Body of pancreas (tissue), 4 donors: ENCODE data around the gene ASB8. TPM values are rescaled to one million over a fixed set of nuclear protein-coding genes. Genes with fewer than 3 reads are reported as not detected.
A peak's percentile ranks its signal among the peaks of the same experiment; 100 is the strongest.
"Not testable (repeated sequence)": the region's sequence is repeated elsewhere in the genome, so short reads cannot be mapped to it uniquely, and the experiment has no call there.

Experiments
- ATAC-seq: fragments of 150-250 bp; one replicate; pipeline ENCODE4 v1.9.1; 2016
- DNase-seq, 4 donors: peaks; one replicate each; pipeline ENCODE4 v3.0.0-alpha.2; 2019
- H3K27ac ChIP-seq, 4 donors: fragments of 200-600 bp; sonication (generic); 1 replicate in 3 of 4; 2 replicates in 1 of 4; pipeline versions ENCODE4 v1.5.1 to v1.6.1; 2016 to 2019; ENCODE audit warnings: mild to moderate bottlenecking in 1 of 4, mixed read lengths in 1 of 4, moderate library complexity in 1 of 4
- H3K27me3 ChIP-seq, 2 donors: fragments of 200-600 bp; sonication (generic); one replicate each; pipeline ENCODE4 v1.6.0; 2016; ENCODE audit warnings: mild to moderate bottlenecking in 1 of 2
- H3K36me3 ChIP-seq, 2 donors: fragments of 200-600 bp; sonication (generic); replicated peaks in 1 of 2; 2 replicates each; pipeline ENCODE4 v1.5.1; 2016; ENCODE audit warnings: low read depth in 2 of 2; ENCODE audit not compliant: insufficient read depth in 1 of 2
- H3K4me1 ChIP-seq: fragments of 200-600 bp; sonication (generic); one replicate; pipeline ENCODE4 v1.6.0; 2016
- H3K4me3 ChIP-seq, 2 donors: fragments of 200-600 bp; sonication (generic); 1 replicate in 1 of 2; 2 replicates in 1 of 2; pipeline ENCODE4 v1.5.1; 2016 to 2019
- H3K9me3 ChIP-seq, 3 donors: fragments of 200-600 bp; sonication (generic); 1 replicate in 2 of 3; 2 replicates in 1 of 3; pipeline ENCODE4 v1.5.1; 2016
- POLR2A ChIP-seq, 3 donors: fragments of 450-650 bp; IDR thresholded peaks; one replicate each; pipeline ENCODE4 v1.6.1; 2016; ENCODE audit warnings: antibody characterized with exemption in 3 of 3, mild to moderate bottlenecking in 2 of 3
- WGBS, 2 donors: methylation state at CpG; one replicate each; pipeline ENCODE4 v1.1.5; 2017; 5-methylcytosine and 5-hydroxymethylcytosine counted together
- intact Hi-C: fragments of 100-400 bp; cut with DNase I; formaldehyde crosslinking; loops from one replicate; pipeline ENCODE4 v1.15.1; 2023
- total RNA-seq, 2 donors: library from RNA; depleted of rRNA; stranded (reverse); fragments of >200 nt; gene quantifications; one replicate each; pipeline ENCODE4 v1.1.0, GENCODE V29; 2016
- TF ChIP-seq, protein P1 (sequence below), 7 experiments: fragments of 450-650 bp in 4 of 7; fragments of 200-600 bp in 3 of 7; sonication (generic) in 3 of 7; IDR thresholded peaks; one replicate each; pipeline ENCODE4 v1.5.1; 2016 to 2019; ENCODE audit warnings: antibody characterized with exemption in 7 of 7

The ASB8 gene
- total RNA-seq, 2 donors from 2014 or later = 27.2 to 33.0 TPM

DNA sequence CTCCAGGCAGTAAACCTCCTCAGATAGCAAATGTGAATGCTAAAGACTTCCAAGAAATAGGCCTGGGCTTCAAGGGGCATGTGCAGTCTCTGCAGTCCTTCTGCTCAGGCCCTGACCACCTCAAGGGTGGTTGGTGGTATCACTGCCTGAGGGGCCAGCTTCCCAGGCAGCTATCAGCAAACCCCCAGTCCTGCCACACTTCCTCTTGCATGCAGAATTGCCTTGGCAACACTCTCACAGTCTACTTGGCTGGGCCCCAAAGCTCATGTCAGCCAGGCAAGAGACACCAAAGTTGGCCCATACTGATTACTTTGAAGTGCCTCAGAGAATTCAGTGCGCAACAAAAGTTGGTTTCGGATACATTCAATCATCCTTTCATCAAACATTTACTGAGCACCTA is 3.5 kb upstream of the ASB8 start:
- WGBS, 2 donors = 55 to 67% methylated on average over 2 of the region's 2 CpGs
- H3K36me3 ChIP-seq = no peaks in the 10 kb centered on the region
- H3K27me3 ChIP-seq = no peaks in the 10 kb centered on the region
- no peaks in the 10 kb centered on the region for H3K9me3 ChIP-seq
- intact Hi-C loops = no loop called here
- ATAC-seq (no peak), DNase-seq (peak in 1 of 4 donors; percentile 14)
- no peak overlapping the region for H3K27ac ChIP-seq
- H3K4me1 ChIP-seq = peaks cover 6% of the 10 kb centered on the region
- TF ChIP-seq, protein P1, sequence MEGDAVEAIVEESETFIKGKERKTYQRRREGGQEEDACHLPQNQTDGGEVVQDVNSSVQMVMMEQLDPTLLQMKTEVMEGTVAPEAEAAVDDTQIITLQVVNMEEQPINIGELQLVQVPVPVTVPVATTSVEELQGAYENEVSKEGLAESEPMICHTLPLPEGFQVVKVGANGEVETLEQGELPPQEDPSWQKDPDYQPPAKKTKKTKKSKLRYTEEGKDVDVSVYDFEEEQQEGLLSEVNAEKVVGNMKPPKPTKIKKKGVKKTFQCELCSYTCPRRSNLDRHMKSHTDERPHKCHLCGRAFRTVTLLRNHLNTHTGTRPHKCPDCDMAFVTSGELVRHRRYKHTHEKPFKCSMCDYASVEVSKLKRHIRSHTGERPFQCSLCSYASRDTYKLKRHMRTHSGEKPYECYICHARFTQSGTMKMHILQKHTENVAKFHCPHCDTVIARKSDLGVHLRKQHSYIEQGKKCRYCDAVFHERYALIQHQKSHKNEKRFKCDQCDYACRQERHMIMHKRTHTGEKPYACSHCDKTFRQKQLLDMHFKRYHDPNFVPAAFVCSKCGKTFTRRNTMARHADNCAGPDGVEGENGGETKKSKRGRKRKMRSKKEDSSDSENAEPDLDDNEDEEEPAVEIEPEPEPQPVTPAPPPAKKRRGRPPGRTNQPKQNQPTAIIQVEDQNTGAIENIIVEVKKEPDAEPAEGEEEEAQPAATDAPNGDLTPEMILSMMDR (IDR thresholded peaks at IDR 0.05) = no peak
- no peak for TF ChIP-seq POLR2A (IDR thresholded peaks at IDR 0.05)
- no peak overlapping the region for H3K4me3 ChIP-seq

DNA sequence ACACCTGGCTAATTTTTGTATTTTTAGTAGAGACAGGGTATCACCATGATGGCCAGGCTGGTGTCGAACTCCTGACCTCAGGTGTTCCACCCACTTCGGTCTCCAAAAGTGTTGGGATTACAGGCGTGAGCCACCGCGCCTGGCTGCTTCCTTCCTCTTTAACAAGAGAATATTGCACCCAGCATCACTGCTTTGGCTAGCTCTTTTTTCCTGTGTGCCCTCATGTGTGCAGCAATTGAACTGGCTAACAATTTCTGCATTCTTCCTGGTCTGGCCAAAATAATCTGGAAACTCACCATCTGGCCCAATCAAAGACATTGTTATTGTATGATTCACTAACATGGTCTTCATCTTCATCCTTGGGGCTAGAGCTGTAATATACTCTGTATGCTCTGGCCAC is 2.7 kb upstream of the ASB8 start:
- WGBS, 2 donors = 70 to 85% methylated on average over 5 of the region's 5 CpGs
- Histone ChIP-seq H3K27ac (no peak overlapping the region), H3K4me3 (no peak overlapping the region), H3K36me3 (no peaks in the 10 kb centered on the region), H3K27me3 (no peaks in the 10 kb centered on the region), H3K4me1 (peaks cover 6% of the 10 kb centered on the region), H3K9me3 (no peaks in the 10 kb centered on the region)
- no peak for DNase-seq
- TF ChIP-seq POLR2A (IDR thresholded peaks at IDR 0.05) = no peak
- TF ChIP-seq, protein P1 (IDR thresholded peaks at IDR 0.05) = no peak
- intact Hi-C loops = no loop called here
- ATAC-seq = no peak

- DNase-seq (no peak), ATAC-seq (no peak)
- intact Hi-C loops = no loop called here
- Histone ChIP-seq H3K9me3 (no peaks in the 10 kb centered on the region), H3K27ac (peak overlapping the region; percentile 58 to 81 (median 75)), H3K27me3 (no peaks in the 10 kb centered on the region), H3K36me3 (no peaks in the 10 kb centered on the region), H3K4me3 (no peak overlapping the region), H3K4me1 (peaks cover 6% of the 10 kb centered on the region)
- no peak for TF ChIP-seq POLR2A (IDR thresholded peaks at IDR 0.05)
- TF ChIP-seq, protein P1 (IDR thresholded peaks at IDR 0.05) = no peak
- 62 to 64% methylated on average over 3 of the region's 3 CpGs for WGBS, 2 donors
These were observed 615 bp upstream of the ASB8 start for GRCh38 chr12:48157889-48158370.

- no peak for DNase-seq
- H3K36me3 ChIP-seq = peaks cover 0 to 5% of the 10 kb centered on the region in 2 donors
- H3K4me3 ChIP-seq = peak overlapping the region; percentile 47 to 89
- no peaks in the 10 kb centered on the region for H3K9me3 ChIP-seq
- H3K27me3 ChIP-seq = no peaks in the 10 kb centered on the region
- intact Hi-C loops = no loop called here
- no peak for TF ChIP-seq POLR2A (IDR thresholded peaks at IDR 0.05)
- TF ChIP-seq, protein P1 (IDR thresholded peaks at IDR 0.05) = no peak
- 13 to 20% methylated on average over 8 of the region's 8 CpGs for WGBS, 2 donors
- ATAC-seq = no peak
- peak overlapping the region in 3 of 4 donors; percentile 58 to 81 (median 78) for H3K27ac ChIP-seq
- H3K4me1 ChIP-seq = peaks cover 6% of the 10 kb centered on the region
These were observed 680 bp downstream of the ASB8 start for GRCh38 chr12:48156652-48157017.

- ATAC-seq, H3K9me3 ChIP-seq, H3K27me3 ChIP-seq, intact Hi-C loops, H3K4me1 ChIP-seq, H3K4me3 ChIP-seq, DNase-seq, H3K27ac ChIP-seq: not testable (repeated sequence)
- 88 to 98% methylated on average over 5 of the region's 5 CpGs for WGBS, 2 donors
- H3K36me3 ChIP-seq = peaks cover 0 to 11% of the 10 kb centered on the region in 2 donors
These were observed 1.5 kb downstream of the ASB8 start for GRCh38 chr12:48155786-48156185.
